ENCODE results near the gene KCNK5.

KCNK5 gene

GRCh38 chr6:39215640-39216158, 13.6 kb downstream of the KCNK5 start:
- no peak for DNase-seq (ENCODE audit: low spot score)

- no peak for DNase-seq (ENCODE audit: low spot score)
Measured at GRCh38 chr6:39214846-39215639, 14.2 kb downstream of the KCNK5 start.

GRCh38 chr6:39214120-39214813, 15.0 kb downstream of the KCNK5 start:
- DNase-seq (ENCODE audit: low spot score): no peak

- DNase-seq (ENCODE audit: low spot score): no peak
Measured at GRCh38 chr6:39213195-39213920, 15.9 kb downstream of the KCNK5 start.

- DNase-seq (ENCODE audit: low spot score): no peak
Measured at GRCh38 chr6:39211183-39211582, 18.1 kb downstream of the KCNK5 start.

- DNase-seq (ENCODE audit: low spot score): no peak
Measured at GRCh38 chr6:39210450-39210849, 18.8 kb downstream of the KCNK5 start.

GRCh38 chr6:39209911-39210310, 19.4 kb downstream of the KCNK5 start:
- no peak for DNase-seq (ENCODE audit: low spot score)

- no peak for DNase-seq (ENCODE audit: low spot score)
Measured at GRCh38 chr6:39209360-39209811, 19.9 kb downstream of the KCNK5 start.

GRCh38 chr6:39208223-39208739, 21.0 kb downstream of the KCNK5 start:
- no peak for DNase-seq (ENCODE audit: low spot score)

- no peak for DNase-seq (ENCODE audit: low spot score)
Measured at GRCh38 chr6:39207416-39208222, 21.7 kb downstream of the KCNK5 start.

- no peak for DNase-seq (ENCODE audit: low spot score)
Measured at GRCh38 chr6:39206250-39206721, 23.0 kb downstream of the KCNK5 start.

GRCh38 chr6:39204646-39205244, 24.5 kb downstream of the KCNK5 start:
- DNase-seq (ENCODE audit: low spot score): no peak

GRCh38 chr6:39204160-39204495, 25.1 kb downstream of the KCNK5 start:
- no peak for DNase-seq (ENCODE audit: low spot score)

- DNase-seq (ENCODE audit: low spot score): no peak
Measured at GRCh38 chr6:39203436-39204159, 25.7 kb downstream of the KCNK5 start.

GRCh38 chr6:39202166-39202565, 27.1 kb downstream of the KCNK5 start:
- no peak for DNase-seq (ENCODE audit: low spot score)

- no peak for DNase-seq (ENCODE audit: low spot score)
Measured at GRCh38 chr6:39200498-39201020, 28.7 kb downstream of the KCNK5 start.

GRCh38 chr6:39199976-39200375, 29.3 kb downstream of the KCNK5 start:
- no peak for DNase-seq (ENCODE audit: low spot score)

GRCh38 chr6:39199231-39199940, 29.9 kb downstream of the KCNK5 start:
- no peak for DNase-seq (ENCODE audit: low spot score)

- DNase-seq (ENCODE audit: low spot score): no peak
Measured at GRCh38 chr6:39198528-39198927, 30.7 kb downstream of the KCNK5 start.
